ENCODE results near the gene NBEA.
"Not testable (repeated sequence)": the region's sequence is repeated elsewhere in the genome, so short reads cannot be mapped to it uniquely, and the experiment has no call there.

NBEA gene

GRCh38 chr13:35388441-35389355, 446.6 kb downstream of the NBEA start:
- peak; percentile 16 to 20 for DNase-seq (ENCODE audit: low read depth in 2 of 2)

- DNase-seq (ENCODE audit: low read depth in 2 of 2) = no peak
Measured at GRCh38 chr13:35389535-35389934, 447.5 kb downstream of the NBEA start.

DNA sequence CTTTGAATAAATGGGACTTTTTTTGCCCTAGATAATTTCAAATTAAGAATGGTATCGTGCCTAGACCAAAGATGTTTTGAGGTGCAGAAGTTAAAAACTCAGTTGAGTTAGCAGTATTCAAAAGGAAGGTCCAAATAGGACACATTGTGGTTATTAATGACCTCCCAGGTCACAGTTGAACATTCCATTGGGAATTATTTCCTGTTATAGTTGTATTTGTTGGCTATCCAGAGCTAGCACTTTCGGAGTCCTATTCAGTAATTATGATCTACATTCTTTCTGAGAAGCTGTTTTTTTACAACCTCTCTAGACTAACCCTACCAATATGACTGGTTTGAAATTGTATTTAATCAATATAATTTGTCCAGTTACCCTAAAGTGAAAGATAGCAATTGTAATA, 450.7 kb downstream of the NBEA start:
- DNase-seq (ENCODE audit: low read depth in 2 of 2) = no peak

- no peak for DNase-seq (ENCODE audit: low read depth in 2 of 2)
Measured at GRCh38 chr13:35393886-35394285, 451.8 kb downstream of the NBEA start.

- DNase-seq (ENCODE audit: low read depth in 2 of 2) = not testable (repeated sequence)
Measured at GRCh38 chr13:35408285-35408684, 466.2 kb downstream of the NBEA start.

DNA sequence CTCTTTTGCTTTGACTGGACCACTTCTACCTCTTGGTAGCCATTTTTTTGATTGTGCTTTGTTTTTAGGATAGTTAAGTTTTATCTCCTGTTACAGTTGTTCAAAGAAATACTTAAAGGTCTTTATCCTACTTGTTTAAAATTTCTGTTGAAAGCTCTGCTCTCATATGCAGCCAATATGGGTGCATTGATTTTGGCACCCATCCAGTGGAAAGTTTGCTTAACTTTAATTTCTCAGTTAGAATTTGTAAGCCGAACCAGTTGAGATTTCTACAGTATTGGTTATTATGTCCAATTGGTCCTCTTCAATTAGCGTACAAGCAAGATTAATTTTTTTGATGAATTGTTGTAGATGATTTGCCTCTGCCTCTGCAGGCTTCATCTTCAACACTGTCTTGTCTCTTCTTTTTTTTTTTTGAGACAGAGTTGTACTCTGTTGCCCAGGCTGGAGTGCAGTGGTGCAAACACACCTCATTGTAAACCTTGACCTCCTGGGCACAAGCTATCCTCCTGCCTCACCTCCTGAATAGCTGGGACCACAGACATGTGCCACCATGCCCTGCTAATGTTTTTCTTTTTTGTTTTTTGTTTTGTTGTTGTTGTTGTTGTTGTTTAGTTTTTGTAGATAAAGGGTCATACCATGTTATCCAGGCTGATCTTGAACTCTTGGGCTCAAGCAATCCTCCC, 469.1 kb downstream of the NBEA start:
- DNase-seq (ENCODE audit: low read depth in 2 of 2) = no peak

GRCh38 chr13:35448465-35448864, 506.4 kb downstream of the NBEA start:
- DNase-seq (ENCODE audit: low read depth in 2 of 2) = no peak

- no peak for DNase-seq (ENCODE audit: low read depth in 2 of 2)
Measured at GRCh38 chr13:35449821-35450220, 507.8 kb downstream of the NBEA start.

- no peak for DNase-seq (ENCODE audit: low read depth in 2 of 2)
Measured at GRCh38 chr13:35455022-35455421, 513.0 kb downstream of the NBEA start.

GRCh38 chr13:35457258-35457657, 515.2 kb downstream of the NBEA start:
- DNase-seq (ENCODE audit: low read depth in 2 of 2) = no peak

DNA sequence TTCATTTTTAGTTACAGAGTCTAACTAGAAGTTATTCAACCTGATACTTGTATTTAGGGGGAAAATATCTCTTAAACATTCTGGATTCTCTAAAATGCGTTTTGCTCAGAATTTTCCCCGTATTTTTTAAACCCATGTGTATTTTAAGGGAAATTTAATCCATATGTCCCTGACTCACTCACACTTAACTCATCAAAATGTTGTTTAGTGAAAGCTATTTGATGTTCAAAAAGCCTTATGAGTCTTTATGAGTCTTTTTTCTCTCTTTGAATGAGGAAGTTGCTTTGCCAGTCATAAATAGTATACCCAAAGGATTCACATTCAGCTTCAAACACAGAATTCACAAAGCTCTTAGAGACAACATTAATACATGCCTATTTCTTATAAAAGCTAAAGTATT, 518.0 kb downstream of the NBEA start:
- no peak for DNase-seq (ENCODE audit: low read depth in 2 of 2)

GRCh38 chr13:35465371-35465770, 523.3 kb downstream of the NBEA start:
- no peak for DNase-seq (ENCODE audit: low read depth in 2 of 2)

- DNase-seq (ENCODE audit: low read depth in 2 of 2) = no peak
Measured at GRCh38 chr13:35468195-35468594, 526.1 kb downstream of the NBEA start.

- DNase-seq (ENCODE audit: low read depth in 2 of 2) = no peak
Measured at GRCh38 chr13:35469806-35470525, 527.9 kb downstream of the NBEA start.

GRCh38 chr13:35470671-35471661, 528.9 kb downstream of the NBEA start:
- DNase-seq (ENCODE audit: low read depth in 2 of 2) = no peak

GRCh38 chr13:35471706-35472322, 529.7 kb downstream of the NBEA start:
- DNase-seq (ENCODE audit: low read depth in 2 of 2) = no peak

- DNase-seq (ENCODE audit: low read depth in 2 of 2) = no peak
Measured at GRCh38 chr13:35472323-35472881, 530.3 kb downstream of the NBEA start.

DNA sequence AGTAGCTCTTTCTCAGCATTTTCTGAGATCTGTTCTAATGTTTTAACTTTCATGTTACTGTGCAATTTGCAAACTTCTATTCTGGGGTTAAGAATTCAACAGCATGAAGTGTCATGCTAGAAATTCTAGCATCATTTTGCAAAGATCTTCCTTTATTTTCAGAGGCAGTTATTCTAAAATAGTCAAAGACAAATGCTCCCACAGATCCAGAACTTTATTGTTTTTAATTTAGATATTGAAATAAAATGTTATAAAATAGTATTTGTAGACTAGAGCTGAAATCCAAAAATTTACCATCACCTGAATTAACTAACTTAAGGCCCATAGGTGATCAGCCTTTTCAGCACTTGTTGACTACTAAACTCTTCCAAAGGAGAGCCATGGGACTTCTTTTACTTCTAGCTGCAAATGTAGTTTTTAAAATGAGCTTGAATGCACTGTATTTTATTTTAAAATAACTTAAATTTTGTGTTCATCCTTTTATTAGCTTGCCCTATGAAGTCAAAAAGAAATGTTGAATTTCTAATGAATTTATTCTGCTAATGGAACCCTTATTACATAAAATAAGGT, 531.2 kb downstream of the NBEA start:
- DNase-seq (ENCODE audit: low read depth in 2 of 2) = no peak

- DNase-seq (ENCODE audit: low read depth in 2 of 2) = no peak
Measured at GRCh38 chr13:35473802-35474201, 531.7 kb downstream of the NBEA start.
